AG04450 (cell line): Measurements from ENCODE around the gene MTHFD2. TPM values are rescaled to one million over a fixed set of nuclear protein-coding genes. Genes with fewer than 3 reads are reported as not detected.

Experiments
- CTCF ChIA-PET: fragments of 300-600, 350-600 bp; formaldehyde crosslinking; extraction: SDS; loops from one replicate; lab custom pipeline; 2022; ENCODE audit warnings: antibody characterized with exemption, inconsistent platforms; lab: Charles Lee
- POLR2A ChIA-PET: fragments of 350-600 bp; formaldehyde crosslinking; extraction: SDS; loops from one replicate; lab custom pipeline; 2021; ENCODE audit warnings: antibody characterized with exemption, inconsistent platforms; lab: Yijun Ruan, JAX
- DNase-seq: peaks from one replicate; pipeline ENCODE4 v3.0.0-alpha.2; 2011; ENCODE audit warnings: low read depth, low spot score
- H3K27ac ChIP-seq: one replicate; pipeline ENCODE4 v1.5.1; 2012; ENCODE audit warnings: low read depth, low read length, control low read depth
- H3K27me3 ChIP-seq: one replicate; pipeline ENCODE4 v1.6.0; 2012; ENCODE audit warnings: low read length; ENCODE audit not compliant: control insufficient read depth, insufficient read depth
- H3K4me3 ChIP-seq: 2 replicates; pipeline ENCODE4 v1.5.1; 2011; ENCODE audit warnings: mild to moderate bottlenecking, low read depth, low read length, control low read depth
- H3K9me3 ChIP-seq: 2 replicates; pipeline ENCODE4 v1.5.1; 2012; ENCODE audit warnings: low read length; ENCODE audit not compliant: control insufficient read depth, insufficient read depth
- polyA plus RNA-seq: library from polyadenylated mRNA; depleted of rRNA; stranded (reverse); fragments of >200 nt; gene quantifications from 2 replicates; pipeline ENCODE4 v1.2.3, GENCODE V29; 2011
- TF ChIP-seq, protein P1 (sequence below): IDR thresholded peaks from 2 replicates; pipeline ENCODE4 v1.5.1; 2011; ENCODE audit warnings: low read depth, low read length, control low read depth, inconsistent platforms

MTHFD2 gene
- polyA plus RNA-seq, 1 experiment: 299 TPM

DNA sequence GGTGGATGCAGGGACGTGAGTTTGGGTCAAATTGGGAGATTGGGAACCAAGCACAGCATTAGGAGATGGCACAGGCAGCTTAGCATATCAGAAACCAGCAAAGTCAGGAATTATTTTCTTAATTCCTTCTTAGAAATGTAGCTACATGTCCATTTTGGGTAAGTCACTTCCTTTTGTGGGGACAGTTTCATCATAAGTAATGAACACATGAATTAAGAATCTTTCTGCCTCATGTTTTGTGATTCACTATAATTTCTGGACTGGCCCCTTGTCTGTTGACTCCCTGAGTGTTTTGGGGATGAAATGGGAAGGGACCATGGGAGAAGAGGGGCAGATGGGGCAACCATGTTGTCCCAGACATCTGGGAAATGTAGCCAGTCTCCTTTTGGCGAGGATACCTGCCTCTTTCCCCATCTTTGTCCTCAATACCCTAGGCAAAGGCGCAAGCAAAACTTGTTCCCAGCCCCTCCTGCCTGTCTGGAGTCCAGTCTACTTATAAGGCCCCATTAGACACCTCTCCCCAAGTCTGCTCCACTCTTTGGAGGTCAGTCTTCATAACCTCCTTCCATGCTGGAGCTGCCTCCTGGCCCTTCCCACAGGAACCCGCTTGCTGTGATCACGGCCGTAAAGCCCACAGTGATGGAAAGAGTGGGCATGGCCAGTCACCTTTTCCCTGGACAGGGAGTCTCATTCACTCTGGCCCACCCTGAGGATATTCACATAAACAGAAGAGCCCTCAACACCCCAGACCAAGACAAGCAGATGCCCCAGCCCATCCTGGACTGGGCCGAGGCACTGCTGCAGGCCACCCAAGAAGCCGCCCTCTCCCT lies 25.7 kb downstream of the MTHFD2 start:
- Histone ChIP-seq H3K4me3 (no peak overlapping the region), H3K27me3 (peaks cover 6% of the 10 kb centered on the region), H3K27ac (no peak overlapping the region), H3K9me3 (no peaks in the 10 kb centered on the region)
- ChIA-PET POLR2A (no interaction called here), CTCF (no interaction called here)
- DNase-seq: no peak
- TF ChIP-seq, protein P1, sequence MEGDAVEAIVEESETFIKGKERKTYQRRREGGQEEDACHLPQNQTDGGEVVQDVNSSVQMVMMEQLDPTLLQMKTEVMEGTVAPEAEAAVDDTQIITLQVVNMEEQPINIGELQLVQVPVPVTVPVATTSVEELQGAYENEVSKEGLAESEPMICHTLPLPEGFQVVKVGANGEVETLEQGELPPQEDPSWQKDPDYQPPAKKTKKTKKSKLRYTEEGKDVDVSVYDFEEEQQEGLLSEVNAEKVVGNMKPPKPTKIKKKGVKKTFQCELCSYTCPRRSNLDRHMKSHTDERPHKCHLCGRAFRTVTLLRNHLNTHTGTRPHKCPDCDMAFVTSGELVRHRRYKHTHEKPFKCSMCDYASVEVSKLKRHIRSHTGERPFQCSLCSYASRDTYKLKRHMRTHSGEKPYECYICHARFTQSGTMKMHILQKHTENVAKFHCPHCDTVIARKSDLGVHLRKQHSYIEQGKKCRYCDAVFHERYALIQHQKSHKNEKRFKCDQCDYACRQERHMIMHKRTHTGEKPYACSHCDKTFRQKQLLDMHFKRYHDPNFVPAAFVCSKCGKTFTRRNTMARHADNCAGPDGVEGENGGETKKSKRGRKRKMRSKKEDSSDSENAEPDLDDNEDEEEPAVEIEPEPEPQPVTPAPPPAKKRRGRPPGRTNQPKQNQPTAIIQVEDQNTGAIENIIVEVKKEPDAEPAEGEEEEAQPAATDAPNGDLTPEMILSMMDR: no peak

DNA sequence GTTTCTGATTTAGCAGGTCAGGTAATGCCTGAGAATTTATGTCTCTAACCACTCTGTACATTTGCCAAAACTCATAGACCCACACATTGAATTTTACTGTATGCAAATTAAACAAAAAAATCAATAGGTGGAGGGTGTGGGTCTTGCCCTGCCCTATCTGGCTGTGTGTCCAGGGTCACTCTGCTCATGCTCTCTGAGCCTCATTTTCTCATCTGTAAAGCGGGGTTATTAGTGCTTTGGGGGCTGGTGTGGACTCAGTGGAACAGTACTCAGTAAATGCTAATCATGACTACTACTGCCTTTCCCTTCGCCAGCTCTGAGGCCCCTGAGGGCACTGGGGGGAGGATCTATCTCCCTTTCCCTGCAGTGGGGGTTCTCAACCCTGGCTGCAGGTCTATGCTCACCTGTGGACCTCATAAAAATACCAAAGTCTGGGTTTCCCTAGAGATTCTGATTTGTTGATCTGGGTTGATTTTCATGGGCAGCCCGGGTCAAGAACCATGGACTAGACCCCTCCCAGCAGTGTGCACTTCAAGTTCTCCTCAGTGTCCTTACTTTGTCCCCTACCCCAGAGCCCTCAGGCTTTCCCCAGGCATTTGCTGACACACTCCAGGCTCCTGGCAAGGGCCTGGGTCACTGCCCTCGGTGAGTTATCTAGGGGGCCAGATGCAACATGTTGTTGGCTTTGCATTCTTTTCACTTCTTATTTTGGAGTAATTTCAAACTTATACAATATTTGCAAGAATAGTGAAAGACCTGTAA lies 27.5 kb downstream of the MTHFD2 start:
- no peak overlapping the region for H3K4me3 ChIP-seq
- ChIA-PET POLR2A (no interaction called here), CTCF (no interaction called here)
- H3K9me3 ChIP-seq: no peaks in the 10 kb centered on the region
- no peak overlapping the region for H3K27ac ChIP-seq
- TF ChIP-seq, protein P1: no peak
- no peak for DNase-seq
- peaks cover 6% of the 10 kb centered on the region for H3K27me3 ChIP-seq

DNA sequence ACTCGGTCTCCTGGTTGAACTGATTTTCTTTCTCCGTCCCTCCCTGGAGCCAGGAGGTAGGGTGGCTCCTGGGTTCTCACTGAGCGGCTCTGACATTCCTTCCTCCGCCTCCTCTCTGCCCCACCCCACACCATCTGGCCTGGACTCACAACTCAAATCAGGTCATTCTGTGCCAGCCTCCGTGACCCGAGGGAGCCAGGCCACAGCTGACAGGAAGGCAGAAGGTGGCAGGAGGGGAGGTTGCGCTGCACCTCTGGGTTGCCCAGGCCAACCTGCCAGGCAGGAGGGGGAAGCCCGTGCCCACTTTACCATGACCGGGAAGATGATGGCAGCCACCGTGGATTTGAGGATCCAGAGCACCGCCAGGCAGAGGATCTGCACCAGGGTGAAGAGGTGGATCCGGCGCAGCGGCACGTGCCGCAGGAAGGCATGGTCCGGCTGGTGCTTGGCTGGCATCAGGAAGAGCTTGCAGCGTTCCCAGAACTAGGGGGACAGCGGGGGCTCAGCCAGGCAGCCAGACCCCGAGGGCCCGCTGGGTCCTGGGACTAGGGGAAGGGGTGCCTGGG lies 28.3 kb downstream of the MTHFD2 start:
- TF ChIP-seq, protein P1: no peak
- POLR2A ChIA-PET: no interaction called here
- DNase-seq: no peak

DNA sequence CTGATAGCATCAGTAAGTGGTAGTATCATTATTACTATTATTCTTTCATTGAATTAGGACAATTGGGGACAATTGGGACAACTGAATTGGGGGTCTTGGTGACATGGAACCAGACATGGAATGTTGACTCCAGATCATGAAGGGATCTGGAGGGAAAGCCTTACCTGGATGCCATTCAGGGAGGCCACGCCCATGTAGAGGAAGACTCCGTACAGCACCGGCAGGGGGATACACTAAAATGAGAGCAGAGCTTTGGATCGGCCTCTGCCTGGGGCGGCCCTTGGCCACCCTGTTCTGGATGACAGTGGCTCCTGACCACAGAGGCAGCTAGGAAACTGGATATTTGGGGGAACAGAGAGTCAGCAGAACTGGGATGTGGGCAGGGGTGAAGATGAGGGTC lies 29.2 kb downstream of the MTHFD2 start:
- CTCF ChIA-PET: interaction anchor here (0.5 kb wide), 1 partner anchor 99 kb away, joined by 3 read pairs; no protein-coding TSS in a partner anchor
- POLR2A ChIA-PET: no interaction called here
- TF ChIP-seq, protein P1: no peak

More for the DNA sequence above, 28.3 kb downstream of the MTHFD2 start:
- H3K27ac ChIP-seq: no peak overlapping the region
- CTCF ChIA-PET: interaction anchor here (0.6 kb wide), 1 partner anchor 108 kb away, joined by 4 read pairs; no protein-coding TSS in a partner anchor
- no peak overlapping the region for H3K4me3 ChIP-seq
- peaks cover 6% of the 10 kb centered on the region for H3K27me3 ChIP-seq
- H3K9me3 ChIP-seq: no peaks in the 10 kb centered on the region

More for the DNA sequence above, 29.2 kb downstream of the MTHFD2 start:
- Histone ChIP-seq H3K27ac (no peak overlapping the region), H3K9me3 (no peaks in the 10 kb centered on the region), H3K4me3 (no peak overlapping the region), H3K27me3 (peaks cover 11% of the 10 kb centered on the region)
- no peak for DNase-seq
